Spleen (tissue), 11 donors: ENCODE measurements around the gene AEBP1. TPM values are rescaled to one million over a fixed set of nuclear protein-coding genes. Genes with fewer than 3 reads are reported as not detected.

ENCODE experiments used
- DNase-seq: peaks from one replicate; pipeline ENCODE4 v3.0.0-alpha.2; 2020
- H3K27ac ChIP-seq, 8 donors: fragments of 200-600 bp; sonication (generic) in 7 of 8; 1 replicate in 4 of 8; 2 replicates in 4 of 8; pipeline versions ENCODE4 v1.5.0 to v1.8.0; 2016 to 2021; ENCODE audit warnings: inconsistent platforms in 4 of 8, mild to moderate bottlenecking in 4 of 8, moderate library complexity in 1 of 8
- H3K27me3 ChIP-seq, 7 donors: fragments of 200-600 bp; sonication (generic) in 6 of 7; replicated peaks in 1 of 7; 1 replicate in 4 of 7; 2 replicates in 3 of 7; pipeline versions ENCODE4 v1.5.0 to v1.8.0; 2016 to 2021; ENCODE audit warnings: inconsistent platforms in 3 of 7, mild to moderate bottlenecking in 1 of 7
- H3K36me3 ChIP-seq, 6 donors: fragments of 200-600 bp; sonication (generic) in 5 of 6; 1 replicate in 4 of 6; 2 replicates in 2 of 6; pipeline versions ENCODE4 v1.5.0 to v1.8.0; 2016 to 2021; ENCODE audit warnings: inconsistent platforms in 2 of 6
- H3K4me1 ChIP-seq, 6 donors: fragments of 200-600 bp; sonication (generic) in 5 of 6; 1 replicate in 3 of 6; 2 replicates in 3 of 6; pipeline versions ENCODE4 v1.5.0 to v1.8.0; 2016 to 2021; ENCODE audit warnings: inconsistent platforms in 3 of 6
- H3K4me3 ChIP-seq, 8 donors: fragments of 200-600 bp; sonication (generic) in 7 of 8; 1 replicate in 4 of 8; 2 replicates in 4 of 8; pipeline versions ENCODE4 v1.5.0 to v1.8.0; 2016 to 2021; ENCODE audit warnings: inconsistent platforms in 4 of 8, mild to moderate bottlenecking in 4 of 8, moderate library complexity in 2 of 8
- H3K9me3 ChIP-seq, 8 donors: fragments of 200-600 bp; sonication (generic) in 7 of 8; 1 replicate in 4 of 8; 2 replicates in 4 of 8; pipeline versions ENCODE4 v1.5.0 to v1.8.0; 2016 to 2021; ENCODE audit warnings: inconsistent platforms in 4 of 8
- POLR2A ChIP-seq, 3 donors: fragments of 450-650 bp; IDR thresholded peaks; one replicate each; pipeline ENCODE4 v1.5.1; 2017; ENCODE audit warnings: antibody characterized with exemption in 3 of 3, mild to moderate bottlenecking in 1 of 3
- POLR2AphosphoS5 ChIP-seq, 3 donors: sonication (generic); formaldehyde crosslinking; IDR thresholded peaks; one replicate each; pipeline ENCODE4 v1.5.1; 2017; ENCODE audit warnings: antibody characterized with exemption in 3 of 3
- WGBS, 5 donors: extraction: QIAGEN DNeasy Blood & Tissue Kit in 3 of 5; methylation state at CpG; one replicate each; pipeline versions ENCODE4 v1.1.5 to v1.1.7; 2013 to 2018; 5-methylcytosine and 5-hydroxymethylcytosine counted together
- intact Hi-C: fragments of 100-400 bp; cut with DNase I; formaldehyde crosslinking; loops from one replicate; pipeline ENCODE4 v1.15.0; 2023; ENCODE audit warnings: low total_unique reads
- polyA plus RNA-seq, 3 donors: library from polyadenylated mRNA; stranded (reverse); fragments of 200-250 nt; gene quantifications; one replicate each; pipeline ENCODE4 v1.2.1, GENCODE V29; 2013
- total RNA-seq, 7 donors: library from RNA; depleted of rRNA in 3 of 7; stranded (reverse); fragments of >200 nt in 3 of 7; fragmentation: NEBNext Ultra II Directional in 4 of 7; extraction: Animal tissue kit (Norgen Biotek cat#: 25700) in 4 of 7; gene quantifications; one replicate each; pipeline versions ENCODE4 v1.1.0 to v1.2.1, GENCODE V29; 2016 to 2021
- TF ChIP-seq, protein P1 (sequence below), 11 experiments: fragments of 200-600 bp in 7 of 11; fragments of 450-650 bp in 4 of 11; sonication (generic) in 4 of 11; IDR thresholded peaks in 8 of 11; conservative IDR thresholded peaks in 3 of 11; 1 replicate in 7 of 11; 2 replicates in 4 of 11; pipeline versions ENCODE4 v1.4.0 to v1.8.0; 2016 to 2021; ENCODE audit warnings: antibody characterized with exemption in 11 of 11, inconsistent platforms in 4 of 11, mild to moderate bottlenecking in 1 of 11
- donor health status: healthy with polysubstance abuse.
- donor health status: DM: no; HTN: no; CAD: no; lungs with moderate emphysema.
- donor health status: DM: no; HTN: no; CAD: no.
- donor health status: Bipolar disorder and iron deficiency.
- donor health status: healthy.
- donor health status: DM: no; HTN: no; CAD: no.
- donor health status: DM: yes; HTN: yes; CAD: no.

Gene AEBP1
- total and polyA plus RNA-seq, 10 donors, result 41.3 to 106 (median 76.0) TPM

DNA sequence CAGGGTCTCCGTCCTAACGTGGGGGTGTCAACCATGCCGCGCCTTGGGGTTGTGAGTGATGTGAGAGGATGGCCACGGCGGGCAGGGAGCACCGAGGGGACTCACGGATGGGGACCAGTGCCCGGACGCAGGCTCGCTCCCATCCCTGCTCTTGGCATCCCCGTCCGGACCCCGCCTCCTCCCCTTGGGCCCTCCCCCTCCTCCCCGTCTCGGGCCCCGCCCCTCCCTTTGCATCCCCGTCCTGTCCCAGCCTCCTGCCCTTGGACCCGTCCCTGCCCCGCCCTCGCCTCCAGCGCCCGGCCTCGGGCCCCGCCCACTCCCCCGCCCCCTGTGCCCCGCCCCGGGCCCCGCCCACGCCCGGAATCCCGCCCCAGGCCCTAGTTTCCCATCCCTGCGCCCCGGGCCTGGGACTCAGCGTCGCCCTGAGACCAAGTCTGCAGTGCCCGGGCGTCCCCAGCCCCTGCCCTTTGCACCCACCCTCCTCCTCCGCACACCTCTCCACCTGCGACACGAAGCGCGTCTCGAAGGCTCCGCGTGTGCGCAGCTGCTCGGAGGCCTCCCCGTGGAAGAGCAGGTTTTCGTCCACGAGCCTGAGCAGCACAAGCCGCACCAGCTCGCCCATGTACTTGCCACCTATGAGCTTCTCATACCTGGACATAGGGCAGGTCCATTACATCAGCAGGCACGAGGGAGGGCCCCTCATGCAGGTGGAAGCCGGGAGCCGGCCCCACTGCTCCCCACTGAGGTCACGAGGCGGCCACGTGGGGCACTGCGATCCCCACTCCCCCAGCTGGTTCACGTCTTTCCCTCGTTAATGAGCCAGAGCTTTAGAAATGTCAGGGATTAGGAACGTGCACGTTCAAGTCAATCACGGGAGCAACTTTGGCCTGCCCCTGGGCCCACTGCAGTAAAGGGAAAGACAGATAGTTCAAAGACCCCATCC is 42.1 kb downstream of the AEBP1 start:
- H3K27me3 ChIP-seq, result peaks cover 0 to 28% (median 7%) of the 10 kb centered on the region in 7 donors
- TF ChIP-seq, protein P1, sequence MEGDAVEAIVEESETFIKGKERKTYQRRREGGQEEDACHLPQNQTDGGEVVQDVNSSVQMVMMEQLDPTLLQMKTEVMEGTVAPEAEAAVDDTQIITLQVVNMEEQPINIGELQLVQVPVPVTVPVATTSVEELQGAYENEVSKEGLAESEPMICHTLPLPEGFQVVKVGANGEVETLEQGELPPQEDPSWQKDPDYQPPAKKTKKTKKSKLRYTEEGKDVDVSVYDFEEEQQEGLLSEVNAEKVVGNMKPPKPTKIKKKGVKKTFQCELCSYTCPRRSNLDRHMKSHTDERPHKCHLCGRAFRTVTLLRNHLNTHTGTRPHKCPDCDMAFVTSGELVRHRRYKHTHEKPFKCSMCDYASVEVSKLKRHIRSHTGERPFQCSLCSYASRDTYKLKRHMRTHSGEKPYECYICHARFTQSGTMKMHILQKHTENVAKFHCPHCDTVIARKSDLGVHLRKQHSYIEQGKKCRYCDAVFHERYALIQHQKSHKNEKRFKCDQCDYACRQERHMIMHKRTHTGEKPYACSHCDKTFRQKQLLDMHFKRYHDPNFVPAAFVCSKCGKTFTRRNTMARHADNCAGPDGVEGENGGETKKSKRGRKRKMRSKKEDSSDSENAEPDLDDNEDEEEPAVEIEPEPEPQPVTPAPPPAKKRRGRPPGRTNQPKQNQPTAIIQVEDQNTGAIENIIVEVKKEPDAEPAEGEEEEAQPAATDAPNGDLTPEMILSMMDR (IDR thresholded peaks at IDR 0.05 in 8 of 11, conservative IDR thresholded peaks at IDR 0.05 in 3 of 11), result no peak
- TF ChIP-seq POLR2A (IDR thresholded peaks at IDR 0.05), result no peak
- peak in 1 of 3 donors; percentile 44 for TF ChIP-seq POLR2AphosphoS5 (IDR thresholded peaks at IDR 0.05)
- H3K27ac ChIP-seq, result peak overlapping the region in 3 of 8 donors; percentile 7 to 38 (median 12)
- intact Hi-C loops, result no loop called here
- H3K36me3 ChIP-seq, result no peaks in the 10 kb centered on the region
- H3K4me3 ChIP-seq, result peak overlapping the region; percentile 28 to 71 (median 47)
- DNase-seq, result peak; percentile 88
- no peaks in the 10 kb centered on the region for H3K9me3 ChIP-seq
- peaks cover 5 to 33% (median 21%) of the 10 kb centered on the region in 6 donors for H3K4me1 ChIP-seq
- 10 to 39% (median 21%) methylated on average over 46 to 65 of the region's 65 CpGs for WGBS, 5 donors

DNA sequence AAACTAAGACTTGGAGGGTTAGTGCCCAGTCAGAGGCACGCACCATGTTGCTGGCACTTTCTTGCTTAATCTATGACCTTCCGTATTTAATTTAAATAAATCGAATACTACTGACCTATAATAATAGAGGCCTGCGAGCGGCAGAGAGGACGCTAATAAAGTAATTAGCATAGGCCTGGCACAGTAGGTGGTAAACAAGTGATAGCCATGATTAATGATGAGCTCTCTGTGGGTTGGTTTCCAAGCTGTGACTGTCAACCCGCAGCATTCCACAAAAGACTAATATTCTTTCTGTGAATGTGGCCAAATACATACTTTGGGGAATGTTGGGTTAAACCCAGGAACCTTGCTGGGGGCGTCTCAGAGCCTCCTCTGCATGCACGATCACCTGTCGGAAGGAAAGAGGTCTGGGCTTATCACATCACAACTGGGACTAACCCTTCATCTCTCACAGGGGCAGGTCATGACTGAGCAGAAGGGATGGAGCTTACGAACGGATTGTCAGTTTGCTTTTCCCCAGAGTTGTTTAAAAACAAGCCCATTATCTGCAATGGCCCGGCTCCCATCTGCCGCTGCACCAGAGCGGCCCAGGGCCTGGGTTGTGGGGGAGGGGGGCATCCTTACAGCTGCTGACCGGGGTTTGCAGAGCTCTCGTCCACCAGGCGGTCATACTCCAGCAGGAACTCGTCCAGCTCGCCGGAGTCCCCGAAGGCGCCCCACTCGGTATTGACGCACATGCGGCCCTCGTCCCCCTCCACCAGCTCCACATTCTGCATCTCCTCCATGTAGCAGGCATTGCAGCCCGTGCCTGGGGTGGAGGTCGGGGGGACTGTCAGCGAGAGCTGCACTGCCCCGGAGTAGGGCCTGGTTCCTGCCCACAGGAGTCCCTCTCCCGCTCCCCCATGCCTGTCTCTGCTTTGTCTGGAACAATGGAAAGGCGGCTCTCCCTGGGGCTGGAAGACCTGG is 43.2 kb downstream of the AEBP1 start:
- Histone ChIP-seq H3K27me3 (peaks cover 0 to 28% (median 7%) of the 10 kb centered on the region in 7 donors), H3K36me3 (no peaks in the 10 kb centered on the region), H3K27ac (no peak overlapping the region), H3K9me3 (no peaks in the 10 kb centered on the region), H3K4me1 (peaks cover 5 to 35% (median 21%) of the 10 kb centered on the region in 6 donors), H3K4me3 (no peak overlapping the region)
- no peak for DNase-seq
- WGBS, 5 donors, result 76 to 85% (median 80%) methylated on average over 17 to 33 of the region's 33 CpGs
- TF ChIP-seq POLR2A (IDR thresholded peaks at IDR 0.05), result no peak
- intact Hi-C loops, result no loop called here

DNA sequence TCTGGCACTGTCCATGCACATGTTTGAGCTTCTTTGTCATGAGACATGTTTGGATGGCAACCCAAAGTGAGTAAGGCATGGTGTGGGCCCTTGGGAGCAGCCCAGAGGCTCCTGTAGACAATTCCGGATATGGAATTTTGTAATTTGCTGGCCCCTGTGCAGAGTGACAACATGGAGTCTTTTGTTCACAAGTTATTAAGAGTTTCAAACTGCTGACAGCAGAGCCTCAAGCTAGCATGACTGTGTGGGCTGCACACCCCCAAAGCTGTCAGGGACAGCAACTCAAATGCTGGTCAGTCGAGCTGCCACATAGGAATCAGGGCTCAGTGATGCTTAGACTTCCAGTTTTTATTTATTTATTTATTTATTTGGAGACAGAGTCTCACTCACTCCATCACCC is 44.0 kb downstream of the AEBP1 start:
- H3K4me3 ChIP-seq, result no peak overlapping the region
- intact Hi-C loops, result no loop called here
- peaks cover 5 to 35% (median 21%) of the 10 kb centered on the region in 6 donors for H3K4me1 ChIP-seq
- 84 to 100% (median 89%) methylated on average over 2 of the region's 2 CpGs for WGBS, 5 donors
- no peak overlapping the region for H3K27ac ChIP-seq
- H3K36me3 ChIP-seq, result no peaks in the 10 kb centered on the region
- H3K9me3 ChIP-seq, result no peaks in the 10 kb centered on the region
- H3K27me3 ChIP-seq, result peaks cover 0 to 28% (median 7%) of the 10 kb centered on the region in 7 donors
- no peak for TF ChIP-seq POLR2A (IDR thresholded peaks at IDR 0.05)
- TF ChIP-seq POLR2AphosphoS5 (IDR thresholded peaks at IDR 0.05), result no peak
- TF ChIP-seq, protein P1 (IDR thresholded peaks at IDR 0.05 in 8 of 11, conservative IDR thresholded peaks at IDR 0.05 in 3 of 11), result no peak
- no peak for DNase-seq

DNA sequence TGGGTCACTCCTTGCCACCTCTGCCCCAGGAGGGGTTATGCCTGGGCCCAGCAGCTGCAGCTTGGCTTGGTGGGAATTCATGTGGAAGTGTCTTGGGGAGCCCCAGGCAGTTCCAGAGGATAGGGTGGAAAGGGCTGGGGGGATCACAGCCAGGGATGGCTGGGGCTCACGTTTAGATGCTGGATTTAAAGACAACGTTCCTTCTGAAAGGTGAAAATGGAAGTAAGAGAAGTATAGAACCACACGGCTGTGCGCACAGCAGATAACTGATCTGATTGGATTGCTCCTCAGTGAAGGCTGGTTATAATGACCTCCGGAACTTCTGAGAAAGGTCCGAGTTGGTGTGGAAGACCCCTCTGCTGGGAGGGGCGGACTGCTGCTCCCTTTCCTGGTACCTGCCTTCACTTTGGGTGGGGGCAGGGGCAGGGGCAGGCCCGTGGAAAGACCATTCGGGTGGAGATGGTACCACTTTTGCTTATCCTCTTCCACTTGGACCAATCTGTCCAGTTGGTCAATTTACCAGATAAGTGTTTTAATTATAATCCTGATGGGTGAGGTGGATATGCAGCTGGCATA is 44.9 kb downstream of the AEBP1 start:
- Histone ChIP-seq H3K4me1 (peaks cover 5 to 35% (median 21%) of the 10 kb centered on the region in 6 donors), H3K36me3 (no peaks in the 10 kb centered on the region), H3K4me3 (no peak overlapping the region), H3K27me3 (peaks cover 0 to 28% (median 7%) of the 10 kb centered on the region in 7 donors), H3K9me3 (no peaks in the 10 kb centered on the region), H3K27ac (no peak overlapping the region)
- TF ChIP-seq POLR2AphosphoS5 (IDR thresholded peaks at IDR 0.05) (no peak), POLR2A (IDR thresholded peaks at IDR 0.05) (no peak)
- TF ChIP-seq, protein P1 (IDR thresholded peaks at IDR 0.05 in 8 of 11, conservative IDR thresholded peaks at IDR 0.05 in 3 of 11), result no peak
- DNase-seq, result peak; percentile 14
- 79 to 89% (median 83%) methylated on average over 9 of the region's 9 CpGs for WGBS, 5 donors
- intact Hi-C loops, result no loop called here
